ENCODE measurements around the gene RTN4IP1. TPM values are rescaled to one million over a fixed set of nuclear protein-coding genes. Genes with fewer than 3 reads are reported as not detected.
"Not testable (repeated sequence)": the region's sequence is repeated elsewhere in the genome, so short reads cannot be mapped to it uniquely, and the experiment has no call there.

The RTN4IP1 gene
- total RNA-seq, 1 donor from 2014 or later = 17.0 TPM

GRCh38 chr6:106631346-106631745 lies 2.0 kb upstream of the RTN4IP1 start:
- no peak for ATAC-seq
- no peak for DNase-seq (ENCODE audit: missing footprints)
- intact Hi-C loops (cut with DNase I) = no loop called here

- intact Hi-C loops (cut with DNase I) = no loop called here
- DNase-seq (ENCODE audit: missing footprints) (no peak), ATAC-seq (no peak)
Measured at GRCh38 chr6:106630366-106630765, 1.1 kb upstream of the RTN4IP1 start.

- DNase-seq (ENCODE audit: missing footprints) (no peak), ATAC-seq (no peak)
- intact Hi-C loops (cut with DNase I) = no loop called here
Measured at GRCh38 chr6:106629859-106630163, 513 bp upstream of the RTN4IP1 start.

- no peak for ATAC-seq
- intact Hi-C loops (cut with DNase I) = no loop called here
Measured at GRCh38 chr6:106628658-106629102, 618 bp downstream of the RTN4IP1 start.

GRCh38 chr6:106627760-106628159 lies 1.5 kb downstream of the RTN4IP1 start:
- intact Hi-C loops (cut with DNase I); ATAC-seq; DNase-seq (ENCODE audit: missing footprints): not testable (repeated sequence)

More at GRCh38 chr6:106628658-106629102, 618 bp downstream of the RTN4IP1 start:
- DNase-seq (ENCODE audit: missing footprints) = no peak

GRCh38 chr6:106626485-106626884 lies 2.8 kb downstream of the RTN4IP1 start:
- no peak for ATAC-seq
- intact Hi-C loops (cut with DNase I) = no loop called here
- DNase-seq (ENCODE audit: missing footprints) = no peak

- DNase-seq (ENCODE audit: missing footprints) = no peak
- no peak for ATAC-seq
Measured at GRCh38 chr6:106623039-106623438, 6.3 kb downstream of the RTN4IP1 start.

GRCh38 chr6:106622412-106622811 lies 6.9 kb downstream of the RTN4IP1 start:
- DNase-seq (ENCODE audit: missing footprints) (no peak), ATAC-seq (no peak)
- intact Hi-C loops (cut with DNase I) = no loop called here

More at GRCh38 chr6:106623039-106623438, 6.3 kb downstream of the RTN4IP1 start:
- intact Hi-C loops (cut with DNase I) = no loop called here

GRCh38 chr6:106620931-106621672 lies 8.2 kb downstream of the RTN4IP1 start:
- no peak for DNase-seq (ENCODE audit: missing footprints)
- intact Hi-C loops (cut with DNase I) = no loop called here
- ATAC-seq = no peak

GRCh38 chr6:106619223-106619622 lies 10.1 kb downstream of the RTN4IP1 start:
- no peak for DNase-seq (ENCODE audit: missing footprints)
- no peak for ATAC-seq
- intact Hi-C loops (cut with DNase I) = no loop called here

- no peak for DNase-seq (ENCODE audit: missing footprints)
- intact Hi-C loops (cut with DNase I) = no loop called here
- no peak for ATAC-seq
Measured at GRCh38 chr6:106618324-106618723, 11.0 kb downstream of the RTN4IP1 start.

GRCh38 chr6:106617857-106618256 lies 11.4 kb downstream of the RTN4IP1 start:
- DNase-seq (ENCODE audit: missing footprints) = no peak
- ATAC-seq = no peak
- intact Hi-C loops (cut with DNase I) = no loop called here

GRCh38 chr6:106617302-106617701 lies 12.0 kb downstream of the RTN4IP1 start:
- ATAC-seq = no peak
- no peak for DNase-seq (ENCODE audit: missing footprints)
- intact Hi-C loops (cut with DNase I) = no loop called here

- intact Hi-C loops (cut with DNase I) = no loop called here
- ATAC-seq = no peak
- no peak for DNase-seq (ENCODE audit: missing footprints)
Measured at GRCh38 chr6:106614592-106615257, 14.6 kb downstream of the RTN4IP1 start.

GRCh38 chr6:106614166-106614565 lies 15.1 kb downstream of the RTN4IP1 start:
- intact Hi-C loops (cut with DNase I) = no loop called here
- DNase-seq (ENCODE audit: missing footprints) = no peak
- no peak for ATAC-seq

GRCh38 chr6:106613590-106613989 lies 15.7 kb downstream of the RTN4IP1 start:
- DNase-seq (ENCODE audit: missing footprints) (no peak), ATAC-seq (no peak)
- intact Hi-C loops (cut with DNase I) = no loop called here

- intact Hi-C loops (cut with DNase I) = no loop called here
- no peak for ATAC-seq
- no peak for DNase-seq (ENCODE audit: missing footprints)
Measured at GRCh38 chr6:106612671-106613416, 16.5 kb downstream of the RTN4IP1 start.

GRCh38 chr6:106611030-106611429 lies 18.3 kb downstream of the RTN4IP1 start:
- DNase-seq (ENCODE audit: missing footprints) (no peak), ATAC-seq (no peak)
- intact Hi-C loops (cut with DNase I) = no loop called here

- intact Hi-C loops (cut with DNase I) = loop anchor here (5.0 kb wide), 1 partner anchor 368 kb away; no protein-coding TSS in a partner anchor
- DNase-seq (ENCODE audit: missing footprints) = no peak
- ATAC-seq = no peak
Measured at GRCh38 chr6:106609699-106610098, 19.6 kb downstream of the RTN4IP1 start.
